ENCODE results near the gene C2CD2L. TPM values are rescaled to one million over a fixed set of nuclear protein-coding genes. Genes with fewer than 3 reads are reported as not detected.

Gene C2CD2L
- total and polyA plus RNA-seq, 2 donors (not counting 1 experiment from before 2014, with no cell fraction given) = 3.0 TPM

- Histone ChIP-seq H2AFZ (ENCODE audit: low read length) (no peak overlapping the region), H4K20me1 (ENCODE audit: control insufficient read depth, extremely low read depth, insufficient read depth, low read length) (no peaks in the 10 kb centered on the region), H3K4me2 (ENCODE audit: extremely low read depth, insufficient read depth, low read length) (no peak overlapping the region), H3K4me1 (ENCODE audit: control insufficient read depth, extremely low read depth, insufficient read depth, low read length) (peaks cover 2% of the 10 kb centered on the region), H3K4me3 (replicated peaks in 1 of 4; ENCODE audit: control extremely low read depth in 1 of 4, insufficient read depth in 1 of 4, low read depth in 3 of 4, low read length in 4 of 4) (no peak overlapping the region), H3K79me2 (ENCODE audit: control insufficient read depth, insufficient read depth, low read length) (no peaks in the 10 kb centered on the region), H3K27ac (ENCODE audit: insufficient read depth, low read length) (no peak overlapping the region), H3K9me3 (ENCODE audit: control insufficient read depth, insufficient read depth, low read depth, low read length) (no peaks in the 10 kb centered on the region), H3K9ac (ENCODE audit: insufficient read depth, low read length) (no peak overlapping the region), H3K27me3 (ENCODE audit: control insufficient read depth, insufficient read depth, low read length) (no peaks in the 10 kb centered on the region), H3K36me3 (ENCODE audit: control insufficient read depth, insufficient read depth, low read length) (peaks cover 10% of the 10 kb centered on the region)
- no peak for DNase-seq (ENCODE audit: low read depth in 2 of 2)
- TF ChIP-seq, protein P1, sequence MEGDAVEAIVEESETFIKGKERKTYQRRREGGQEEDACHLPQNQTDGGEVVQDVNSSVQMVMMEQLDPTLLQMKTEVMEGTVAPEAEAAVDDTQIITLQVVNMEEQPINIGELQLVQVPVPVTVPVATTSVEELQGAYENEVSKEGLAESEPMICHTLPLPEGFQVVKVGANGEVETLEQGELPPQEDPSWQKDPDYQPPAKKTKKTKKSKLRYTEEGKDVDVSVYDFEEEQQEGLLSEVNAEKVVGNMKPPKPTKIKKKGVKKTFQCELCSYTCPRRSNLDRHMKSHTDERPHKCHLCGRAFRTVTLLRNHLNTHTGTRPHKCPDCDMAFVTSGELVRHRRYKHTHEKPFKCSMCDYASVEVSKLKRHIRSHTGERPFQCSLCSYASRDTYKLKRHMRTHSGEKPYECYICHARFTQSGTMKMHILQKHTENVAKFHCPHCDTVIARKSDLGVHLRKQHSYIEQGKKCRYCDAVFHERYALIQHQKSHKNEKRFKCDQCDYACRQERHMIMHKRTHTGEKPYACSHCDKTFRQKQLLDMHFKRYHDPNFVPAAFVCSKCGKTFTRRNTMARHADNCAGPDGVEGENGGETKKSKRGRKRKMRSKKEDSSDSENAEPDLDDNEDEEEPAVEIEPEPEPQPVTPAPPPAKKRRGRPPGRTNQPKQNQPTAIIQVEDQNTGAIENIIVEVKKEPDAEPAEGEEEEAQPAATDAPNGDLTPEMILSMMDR (conservative IDR thresholded peaks at IDR 0.05 in 1 of 2, IDR thresholded peaks at IDR 0.05 in 1 of 2; ENCODE audit: low read depth in 1 of 2, low read length in 2 of 2) = no peak
- TF ChIP-seq EZH2 (IDR thresholded peaks at IDR 0.05; ENCODE audit: low read length, missing control alignments) = no peak
Observed at GRCh38 chr11:119114351-119114750, 7.2 kb downstream of the C2CD2L start.

DNA sequence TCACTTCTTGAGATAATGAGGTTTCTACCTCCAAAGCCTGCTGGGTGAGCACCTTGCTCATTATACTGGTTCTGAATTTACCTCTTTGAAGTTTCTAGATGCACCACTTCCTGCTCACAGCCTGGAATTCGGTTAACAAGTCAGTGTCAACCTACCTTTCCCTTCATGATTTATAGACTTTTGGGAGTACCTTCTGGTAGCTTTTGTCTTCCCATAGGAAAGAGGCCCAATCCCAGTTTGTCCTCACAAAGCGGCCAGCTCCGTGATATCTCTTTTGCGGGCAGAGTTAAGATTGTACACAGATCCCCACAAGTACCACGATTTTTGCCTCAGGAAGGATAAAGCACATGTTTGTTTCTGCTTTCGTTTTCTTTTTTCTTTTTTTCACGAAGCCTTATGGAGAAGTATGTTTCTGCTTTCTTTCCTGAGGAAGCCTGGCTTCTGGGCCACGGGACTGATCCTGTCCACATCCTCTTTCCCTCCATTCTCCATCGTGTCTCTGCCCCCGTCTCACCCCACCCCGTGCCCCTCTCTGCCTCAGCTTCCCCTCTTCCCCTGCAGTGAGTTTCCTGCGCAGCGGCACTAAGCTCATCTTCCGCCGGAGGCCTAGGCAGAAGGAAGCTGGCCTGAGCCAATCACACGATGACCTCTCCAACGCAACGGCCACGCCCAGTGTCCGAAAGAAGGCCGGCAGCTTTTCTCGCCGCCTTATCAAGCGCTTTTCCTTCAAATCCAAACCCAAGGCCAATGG, 8.5 kb downstream of the C2CD2L start:
- no peaks in the 10 kb centered on the region for H3K79me2 ChIP-seq (ENCODE audit: control insufficient read depth, insufficient read depth, low read length)
- H3K27ac ChIP-seq (ENCODE audit: insufficient read depth, low read length) = no peak overlapping the region
- no peak overlapping the region for H3K4me3 ChIP-seq (replicated peaks in 1 of 4; ENCODE audit: control extremely low read depth in 1 of 4, insufficient read depth in 1 of 4, low read depth in 3 of 4, low read length in 4 of 4)
- H3K9me3 ChIP-seq (ENCODE audit: control insufficient read depth, insufficient read depth, low read depth, low read length) = no peaks in the 10 kb centered on the region
- peaks cover 10% of the 10 kb centered on the region for H3K36me3 ChIP-seq (ENCODE audit: control insufficient read depth, insufficient read depth, low read length)
- peaks cover 6% of the 10 kb centered on the region for H3K4me1 ChIP-seq (ENCODE audit: control insufficient read depth, extremely low read depth, insufficient read depth, low read length)
- no peak for TF ChIP-seq EZH2 (IDR thresholded peaks at IDR 0.05; ENCODE audit: low read length, missing control alignments)
- TF ChIP-seq, protein P1 (conservative IDR thresholded peaks at IDR 0.05 in 1 of 2, IDR thresholded peaks at IDR 0.05 in 1 of 2; ENCODE audit: low read depth in 1 of 2, low read length in 2 of 2) = no peak
- H3K27me3 ChIP-seq (ENCODE audit: control insufficient read depth, insufficient read depth, low read length) = no peaks in the 10 kb centered on the region
- DNase-seq (ENCODE audit: low read depth in 2 of 2) = no peak
- H4K20me1 ChIP-seq (ENCODE audit: control insufficient read depth, extremely low read depth, insufficient read depth, low read length) = no peaks in the 10 kb centered on the region
- H3K4me2 ChIP-seq (ENCODE audit: extremely low read depth, insufficient read depth, low read length) = no peak overlapping the region
- no peak overlapping the region for H3K9ac ChIP-seq (ENCODE audit: insufficient read depth, low read length)
- H2AFZ ChIP-seq (ENCODE audit: low read length) = no peak overlapping the region

- Histone ChIP-seq H3K36me3 (ENCODE audit: control insufficient read depth, insufficient read depth, low read length) (peaks cover 10% of the 10 kb centered on the region), H3K27me3 (ENCODE audit: control insufficient read depth, insufficient read depth, low read length) (no peaks in the 10 kb centered on the region), H3K79me2 (ENCODE audit: control insufficient read depth, insufficient read depth, low read length) (no peaks in the 10 kb centered on the region), H3K27ac (ENCODE audit: insufficient read depth, low read length) (no peak overlapping the region), H3K4me3 (replicated peaks in 1 of 4; ENCODE audit: control extremely low read depth in 1 of 4, insufficient read depth in 1 of 4, low read depth in 3 of 4, low read length in 4 of 4) (no peak overlapping the region), H3K4me2 (ENCODE audit: extremely low read depth, insufficient read depth, low read length) (no peak overlapping the region), H3K9ac (ENCODE audit: insufficient read depth, low read length) (no peak overlapping the region), H4K20me1 (ENCODE audit: control insufficient read depth, extremely low read depth, insufficient read depth, low read length) (no peaks in the 10 kb centered on the region), H3K9me3 (ENCODE audit: control insufficient read depth, insufficient read depth, low read depth, low read length) (no peaks in the 10 kb centered on the region), H3K4me1 (ENCODE audit: control insufficient read depth, extremely low read depth, insufficient read depth, low read length) (peaks cover 8% of the 10 kb centered on the region), H2AFZ (ENCODE audit: low read length) (no peak overlapping the region)
- TF ChIP-seq, protein P1 (conservative IDR thresholded peaks at IDR 0.05 in 1 of 2, IDR thresholded peaks at IDR 0.05 in 1 of 2; ENCODE audit: low read depth in 1 of 2, low read length in 2 of 2) = no peak
- TF ChIP-seq EZH2 (IDR thresholded peaks at IDR 0.05; ENCODE audit: low read length, missing control alignments) = no peak
- no peak for DNase-seq (ENCODE audit: low read depth in 2 of 2)
Observed at GRCh38 chr11:119116235-119116594, 9.1 kb downstream of the C2CD2L start.

Measured in fibroblast of lung (primary cell).